ELR (cell line): ENCODE results near the gene PFKFB2.
A peak's percentile ranks its signal among the peaks of the same experiment; 100 is the strongest.

Source experiments
- DNase-seq: peaks from one replicate; pipeline ENCODE4 v3.0.0-alpha.2; 2015; ENCODE audit warnings: low read depth

PFKFB2 gene

DNA sequence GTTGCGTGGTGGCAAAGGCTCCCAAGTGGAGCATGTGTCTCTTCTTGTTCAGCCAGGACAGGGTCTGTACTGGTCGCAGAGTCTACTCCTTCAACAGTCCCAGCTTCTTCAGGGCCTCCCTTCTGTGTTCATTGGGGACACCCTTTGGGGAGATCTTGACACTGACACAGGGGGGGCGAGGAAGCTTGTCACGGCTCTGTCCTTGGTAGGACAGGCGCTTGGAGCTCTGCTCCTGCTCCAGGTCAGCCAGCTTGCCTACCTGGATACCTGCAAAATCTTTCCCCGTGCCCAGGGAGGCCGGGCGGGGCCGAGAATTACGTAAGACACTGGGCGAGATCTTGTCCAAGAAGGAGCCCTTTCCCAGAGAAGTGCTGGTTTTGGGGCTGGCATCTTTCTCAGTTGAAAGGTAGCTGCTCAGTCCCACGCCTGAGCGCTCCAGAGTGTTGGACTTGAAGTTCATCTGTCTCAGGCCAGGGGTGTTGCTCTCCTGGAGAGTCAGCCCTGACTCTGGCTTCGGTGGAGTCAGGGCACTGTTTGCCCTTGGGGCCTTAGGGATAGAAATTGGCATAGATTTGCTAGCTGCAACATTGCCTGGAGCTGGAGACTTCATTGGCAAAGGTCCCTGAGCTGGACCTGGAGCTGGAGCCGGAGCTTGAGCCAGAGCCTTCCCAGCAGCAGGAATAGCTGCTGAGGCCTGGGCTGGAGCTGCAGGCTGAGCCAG lies 31.0 kb upstream of the PFKFB2 start:
- no peak for DNase-seq

DNA sequence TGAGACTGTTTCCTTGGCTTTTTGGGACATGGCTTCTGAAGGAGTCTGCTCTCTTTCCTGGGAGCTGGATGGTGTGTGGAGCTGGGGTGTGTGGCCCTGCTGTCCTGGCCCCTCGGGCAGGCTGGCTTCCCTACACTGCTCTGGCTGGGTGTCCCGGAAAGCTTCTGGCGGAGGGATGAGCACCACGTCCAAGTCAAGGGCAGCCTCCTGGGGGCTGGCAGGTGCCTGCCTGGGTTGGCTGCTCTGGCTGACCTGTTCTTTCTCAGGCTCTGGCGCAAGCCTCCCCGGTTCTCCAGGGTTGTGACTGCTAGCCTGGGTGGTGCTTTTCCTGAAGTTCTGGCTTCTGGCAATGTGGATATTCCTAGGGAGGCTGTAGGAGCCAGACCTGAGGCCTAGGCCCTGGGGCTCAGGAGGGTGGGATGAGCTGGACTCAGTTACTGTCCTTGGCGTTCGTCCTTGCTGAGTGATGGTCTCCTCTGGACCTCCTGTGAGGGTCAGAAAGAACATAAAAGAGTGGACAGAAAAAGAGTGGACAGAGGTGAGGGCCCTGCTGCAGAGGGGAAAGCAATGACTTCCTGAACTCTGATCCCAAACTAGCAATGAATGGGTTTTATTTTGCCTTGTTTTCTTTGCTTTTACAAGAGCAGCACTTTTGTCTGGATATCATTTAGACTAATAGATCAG lies 29.9 kb upstream of the PFKFB2 start:
- no peak for DNase-seq

DNA sequence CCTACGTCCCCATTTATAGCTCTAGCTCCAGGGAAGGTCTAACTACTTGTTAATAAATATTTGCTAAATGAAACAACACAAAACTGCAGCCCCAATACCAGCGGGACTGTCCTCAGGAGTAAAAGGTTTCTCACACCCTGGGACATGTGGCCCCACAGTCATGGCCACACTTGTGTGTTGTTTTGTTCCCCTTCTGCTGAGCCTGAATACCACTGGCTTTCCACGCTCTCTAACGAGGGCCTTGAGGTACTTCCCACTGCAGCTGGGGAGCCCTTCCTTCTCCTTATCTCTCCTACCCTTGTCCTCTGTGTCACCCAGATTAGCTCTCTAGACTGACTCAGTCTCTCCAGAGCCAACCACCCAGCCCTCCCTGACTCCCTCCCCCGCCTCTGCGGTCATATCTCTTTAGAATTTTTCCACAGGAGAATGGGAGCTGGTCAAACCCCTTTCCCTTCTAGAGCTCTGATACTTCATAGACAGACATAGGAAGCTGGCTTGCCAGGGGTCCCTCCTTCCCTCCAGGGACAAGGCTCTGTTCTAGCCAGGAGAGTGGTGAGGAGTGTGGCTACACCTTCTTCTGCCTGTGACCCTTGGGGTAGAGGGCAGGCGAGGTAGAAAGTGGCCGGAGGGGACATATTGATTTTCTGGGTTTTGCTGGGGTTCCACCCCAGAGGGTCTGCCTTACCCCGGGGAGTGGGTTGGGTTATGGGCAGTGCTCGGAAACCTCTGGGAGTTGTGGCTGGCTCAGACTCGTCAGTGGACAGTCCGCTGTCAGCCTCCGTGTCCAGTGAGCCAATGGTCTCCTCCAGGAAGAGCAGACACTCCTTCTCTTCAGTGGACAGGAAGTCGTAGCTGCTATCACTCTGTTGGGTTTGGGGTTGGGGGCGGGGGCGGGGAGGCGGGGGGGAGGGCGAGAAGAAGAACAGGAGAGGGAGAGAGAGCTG lies 28.6 kb upstream of the PFKFB2 start:
- no peak for DNase-seq

DNA sequence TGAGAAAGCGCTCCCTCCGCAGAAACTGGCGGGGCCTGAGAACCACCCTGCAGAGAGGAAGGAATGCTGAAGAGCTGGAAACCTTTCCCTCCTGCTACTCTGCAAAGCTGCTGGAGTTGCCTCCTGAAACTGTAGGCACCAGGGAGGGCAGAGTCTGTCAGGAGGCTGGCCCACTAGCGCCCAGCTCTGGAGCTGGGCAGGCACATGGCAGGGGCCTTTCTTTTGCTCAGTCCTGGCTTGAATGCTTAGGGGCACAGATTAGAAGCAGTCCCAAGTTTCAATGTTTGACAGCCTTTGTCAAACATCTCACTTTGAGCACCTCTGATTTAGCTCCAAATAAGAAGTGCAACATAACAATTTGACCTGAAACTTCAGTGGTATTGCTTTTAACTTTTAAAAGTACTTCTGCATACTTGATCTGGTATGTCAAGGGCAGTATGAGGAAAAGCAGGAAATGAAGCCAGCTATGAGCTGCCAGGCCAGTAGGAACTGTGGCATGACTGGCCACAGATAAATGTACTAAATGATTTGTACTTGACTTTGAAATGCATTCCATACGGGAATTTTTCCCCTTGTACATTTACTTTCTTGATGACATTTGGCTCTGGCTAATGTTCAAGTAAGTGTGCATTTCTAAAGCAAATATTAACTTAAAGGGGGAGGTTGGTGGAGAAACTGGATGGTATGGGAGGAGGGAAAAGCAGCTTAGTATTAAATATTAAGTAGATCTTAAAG lies 27.8 kb upstream of the PFKFB2 start:
- peak; percentile 61 for DNase-seq

DNA sequence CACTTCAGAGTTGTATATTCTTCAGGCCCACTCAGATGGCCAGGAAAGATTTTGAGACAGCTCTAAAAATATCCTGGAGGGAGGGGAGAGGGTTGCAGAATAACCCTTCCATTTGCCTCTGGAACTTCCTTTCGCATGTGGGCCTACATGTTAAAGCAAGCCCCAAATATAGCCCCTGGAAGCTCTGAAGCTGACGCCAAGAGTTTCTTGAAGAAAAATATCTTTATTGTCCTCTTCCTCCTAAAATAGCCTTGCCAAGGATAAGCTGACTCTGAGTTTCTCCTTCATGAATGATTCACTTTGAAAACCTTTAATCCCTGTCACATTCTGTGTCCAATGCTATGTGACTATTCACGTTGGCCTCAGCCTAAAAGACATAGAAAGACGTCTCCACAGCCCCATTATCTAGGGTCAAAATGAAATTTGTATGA lies 27.0 kb upstream of the PFKFB2 start:
- DNase-seq, result peak; percentile 57

DNA sequence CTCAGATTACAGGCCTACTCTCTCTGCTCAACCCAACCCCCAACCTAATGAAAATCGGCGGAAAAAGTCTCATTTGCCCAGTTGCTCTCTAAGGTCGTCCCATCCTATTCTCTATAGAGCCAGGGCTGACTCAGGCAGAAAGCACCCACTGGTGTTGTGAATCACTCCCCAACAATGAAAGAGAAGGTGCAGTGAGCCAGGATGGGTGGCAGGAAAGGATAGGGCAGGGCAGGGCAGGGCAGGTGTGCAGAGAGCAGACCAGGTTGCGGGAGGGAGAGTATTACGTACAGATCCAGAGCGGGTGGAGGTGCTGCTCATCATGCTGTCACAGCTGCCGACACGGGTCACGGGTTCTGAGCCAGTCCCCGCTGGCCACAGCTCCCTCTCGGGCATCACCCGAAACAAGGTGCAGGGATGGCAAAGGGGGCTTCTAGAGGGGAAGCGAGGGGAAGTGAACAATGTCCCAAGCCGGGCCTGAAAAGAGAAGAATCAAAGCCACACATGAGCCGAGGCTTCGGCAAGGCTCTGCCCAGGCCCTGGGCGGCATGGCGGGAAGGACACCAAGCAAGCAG lies 25.8 kb upstream of the PFKFB2 start:
- peak; percentile 92 for DNase-seq

DNA sequence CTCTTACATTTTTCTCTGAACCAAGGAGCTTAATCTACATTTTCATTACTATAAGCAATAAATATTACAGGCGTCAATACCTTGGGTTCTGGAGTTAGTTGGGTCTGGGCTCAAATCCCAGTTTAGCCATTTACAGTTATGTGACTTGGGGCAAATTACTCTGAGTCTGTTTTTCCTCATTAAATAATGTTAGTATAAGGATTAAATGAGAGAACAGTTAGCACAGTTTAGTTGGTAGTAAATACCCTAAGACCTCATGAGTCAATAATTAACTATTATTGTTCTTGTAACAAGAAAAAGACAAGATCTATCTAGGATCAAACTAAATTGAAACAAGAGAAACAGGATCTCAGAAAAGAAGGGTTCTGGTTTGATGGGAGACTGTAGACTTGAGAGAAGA lies 25.2 kb upstream of the PFKFB2 start:
- no peak for DNase-seq

DNA sequence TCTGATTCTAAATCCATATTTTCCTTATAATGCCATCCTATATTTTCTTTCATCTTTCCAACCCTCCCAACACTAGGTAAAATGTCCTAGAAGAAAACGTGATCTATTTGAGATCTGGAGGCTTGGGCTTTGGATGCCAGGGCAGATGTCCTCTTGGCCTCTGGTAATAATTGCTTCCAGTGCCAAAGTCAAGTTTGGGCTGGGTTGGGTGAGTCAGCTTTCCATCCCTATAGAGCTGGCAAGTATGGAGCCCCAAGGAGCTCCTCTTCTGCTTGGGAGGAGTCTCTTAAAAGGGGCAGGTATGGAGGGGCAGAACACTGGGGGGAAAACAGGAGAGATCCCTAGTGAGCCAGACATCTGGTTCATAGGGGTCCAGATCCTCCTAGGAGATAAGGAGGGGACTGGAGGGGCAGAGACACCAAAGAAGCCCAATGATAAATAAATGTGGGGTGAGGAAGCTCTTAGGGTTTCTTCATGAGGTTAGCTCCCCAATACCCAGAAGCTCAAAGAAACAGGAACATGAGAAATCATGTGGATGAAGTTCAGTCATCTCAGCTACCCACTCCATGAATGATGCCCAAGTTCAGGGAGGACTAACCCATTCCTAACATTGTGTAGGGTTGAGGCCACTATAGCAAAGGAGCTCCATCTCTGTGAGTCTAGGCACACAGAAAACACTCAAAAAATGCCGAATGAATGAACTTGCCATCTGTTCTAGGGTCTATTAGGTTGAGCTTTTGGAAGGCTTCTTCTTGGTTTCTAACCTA lies 24.0 kb upstream of the PFKFB2 start:
- DNase-seq, result no peak

DNA sequence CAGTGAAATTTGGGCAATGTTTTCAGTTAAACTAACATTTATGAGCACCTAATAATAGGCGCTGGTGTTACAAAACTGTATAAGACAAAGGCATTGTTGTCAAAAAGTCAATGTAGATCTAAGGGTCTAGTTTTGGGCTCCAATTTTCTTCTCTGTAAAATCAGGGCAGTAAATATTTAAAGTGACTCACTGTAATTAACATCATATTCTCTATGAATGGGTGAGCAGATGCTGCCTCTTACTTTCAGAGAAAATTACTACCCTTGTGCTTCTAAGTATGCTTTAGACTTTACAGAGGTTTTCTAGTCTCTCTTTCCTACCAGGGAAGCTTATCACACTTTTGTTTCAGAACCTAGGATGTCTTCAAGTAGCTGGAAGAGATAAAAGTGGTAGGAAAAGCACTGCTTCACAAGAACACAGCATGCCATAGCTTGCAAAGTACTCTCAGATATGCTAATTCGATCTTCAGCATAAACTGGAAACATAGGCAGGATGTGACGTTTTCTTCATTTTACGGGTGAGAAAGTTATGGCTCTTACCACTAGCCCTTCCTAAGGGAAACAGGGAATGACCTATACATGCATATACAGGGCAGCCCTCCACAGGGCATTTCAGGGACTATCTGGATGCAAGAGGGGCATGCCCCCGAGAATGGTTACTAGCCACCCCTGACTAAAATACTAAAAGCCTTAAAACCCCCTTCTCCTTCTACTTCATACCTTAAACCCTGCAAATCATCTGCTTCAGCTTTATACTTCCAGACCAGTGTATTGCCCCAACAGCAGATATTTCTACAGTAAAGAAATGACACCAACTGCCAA lies 23.2 kb upstream of the PFKFB2 start:
- no peak for DNase-seq

DNA sequence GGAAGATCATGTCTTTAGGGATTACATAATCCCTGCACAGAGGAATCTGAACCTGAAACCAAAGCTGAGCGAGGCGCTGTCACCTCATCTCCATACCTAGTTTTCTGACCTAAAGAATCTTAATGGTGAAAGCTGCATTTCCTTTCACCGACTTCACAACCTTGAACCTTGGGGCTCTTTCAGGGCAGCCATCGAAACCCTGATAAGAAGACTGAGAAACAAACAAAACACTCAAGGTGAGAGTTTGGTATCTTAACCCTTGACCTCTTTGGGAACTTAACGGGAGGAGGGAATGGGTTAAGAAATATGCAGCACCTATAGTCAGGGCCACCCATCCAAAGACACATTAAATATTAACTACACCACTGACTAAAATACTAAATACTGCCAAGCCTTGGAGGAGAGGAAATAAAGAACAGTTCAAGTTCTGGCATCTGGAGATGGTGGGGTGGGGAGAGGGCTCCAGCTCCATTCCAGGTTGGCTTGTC lies 22.5 kb upstream of the PFKFB2 start:
- no peak for DNase-seq

DNA sequence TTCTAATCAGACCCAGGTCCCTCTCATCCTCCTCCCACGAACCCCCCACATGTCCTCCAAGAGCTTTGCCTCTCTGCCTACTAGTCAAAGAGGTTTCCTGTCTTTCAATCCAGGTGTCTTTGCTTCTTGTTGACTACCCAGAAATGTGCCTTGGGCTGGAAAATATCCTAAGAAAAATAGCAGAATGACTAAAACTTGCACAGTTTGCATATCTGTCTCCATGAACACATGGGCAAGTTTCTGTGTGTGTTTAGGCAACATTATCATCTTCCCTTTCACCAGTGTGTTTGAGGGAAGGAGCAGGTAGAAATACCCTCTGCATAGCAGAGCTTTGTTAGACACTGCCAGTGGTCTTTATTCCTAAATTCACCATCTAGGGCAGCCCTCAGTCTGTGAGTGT lies 22.1 kb upstream of the PFKFB2 start:
- no peak for DNase-seq

DNA sequence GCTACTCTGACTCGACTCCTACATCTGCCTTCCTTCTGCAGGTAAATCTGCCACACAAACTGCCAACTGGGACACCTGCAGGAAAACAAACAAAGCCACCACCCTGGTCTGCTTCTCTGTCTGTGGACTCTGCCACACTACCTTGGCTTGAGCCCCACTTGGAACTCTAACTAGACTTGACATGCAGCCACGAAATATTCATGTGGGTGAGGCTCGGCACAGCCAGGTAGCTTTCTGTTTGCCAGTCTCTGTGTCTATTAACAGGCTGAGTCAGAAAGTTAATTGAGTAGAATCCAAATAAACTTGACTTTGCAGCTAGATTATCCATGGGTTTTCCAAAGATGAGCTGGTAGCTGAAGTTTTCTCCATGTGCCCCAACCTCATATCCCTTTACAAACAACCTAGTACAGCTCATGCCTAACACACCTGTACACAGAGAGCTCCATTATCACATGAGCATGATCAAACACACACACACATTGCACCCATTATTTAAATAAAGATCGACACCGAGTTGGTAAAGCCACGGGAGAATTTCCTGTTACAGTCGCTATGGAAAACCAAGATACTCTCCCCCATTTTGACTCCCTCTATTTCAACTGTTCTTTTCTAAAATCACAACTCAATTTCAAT lies 21.3 kb upstream of the PFKFB2 start:
- DNase-seq, result no peak

DNA sequence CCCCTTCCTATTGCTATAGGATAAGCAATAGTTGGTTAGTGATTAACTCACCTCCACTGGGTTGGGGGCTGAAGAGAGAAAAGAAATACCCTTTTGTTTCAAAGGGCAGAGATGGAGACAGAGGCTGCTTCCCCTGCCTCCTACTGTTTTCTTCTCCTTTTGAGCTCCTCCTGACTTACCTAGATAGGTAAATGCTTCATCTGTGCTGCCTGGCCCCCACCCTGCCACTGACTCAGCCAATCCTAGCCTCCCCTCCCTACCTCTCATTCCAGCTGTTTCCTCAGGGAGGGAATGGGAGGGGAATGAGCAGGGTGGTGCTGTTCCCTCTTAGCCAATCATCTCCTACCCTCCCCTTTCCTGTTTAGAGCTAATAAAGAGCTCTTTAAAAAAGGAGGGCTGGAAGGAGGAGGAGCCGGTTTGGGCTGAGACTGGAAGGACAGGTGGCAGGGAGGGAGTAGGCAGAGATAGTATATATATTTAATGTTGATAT lies 20.5 kb upstream of the PFKFB2 start, which contains the start of gene C1orf116:
Gene C1orf116 (minus strand): TSS at position 229 of the 490 bp plus-strand sequence. CDS start 5,158 bp downstream, outside the sequence.
- DNase-seq, result peak; percentile 21

DNA sequence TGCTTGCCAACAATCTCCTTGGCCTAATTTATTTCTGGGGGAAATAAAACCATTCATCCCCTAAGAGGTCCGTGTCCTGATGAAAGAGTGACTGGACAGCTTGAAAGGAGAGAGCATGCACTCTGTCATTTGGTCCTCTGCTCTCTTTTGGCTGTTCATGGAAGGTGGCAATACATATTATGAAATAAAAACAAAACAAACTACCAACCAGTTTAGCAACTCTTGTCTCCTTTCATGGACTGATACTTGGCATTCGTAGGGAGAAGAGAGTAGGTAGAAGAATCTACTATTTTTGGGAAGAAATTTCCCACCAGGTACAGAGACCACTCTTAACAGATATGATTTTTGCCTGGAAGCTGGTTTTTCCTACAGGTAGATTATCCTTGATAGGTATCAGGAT lies 19.8 kb upstream of the PFKFB2 start:
- DNase-seq, result no peak

DNA sequence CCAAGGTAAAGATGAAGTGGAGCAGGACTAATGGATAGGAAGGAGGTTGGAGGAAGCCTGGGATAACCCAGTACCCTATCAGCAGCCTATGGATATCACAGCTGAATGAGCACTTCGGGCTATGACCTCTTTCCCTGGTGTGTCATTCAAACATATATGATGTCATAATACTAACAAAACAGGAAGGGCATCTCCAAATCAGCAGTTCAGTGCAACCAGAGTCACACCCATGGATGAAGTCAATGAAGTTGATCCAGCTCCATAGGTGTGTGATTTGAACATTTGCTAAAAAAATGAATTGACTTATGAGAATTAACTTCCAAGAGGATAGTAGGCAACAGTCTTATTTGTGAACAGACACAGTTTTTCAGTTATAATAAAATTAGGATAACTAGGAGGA lies 18.9 kb upstream of the PFKFB2 start:
- peak; percentile 38 for DNase-seq

DNA sequence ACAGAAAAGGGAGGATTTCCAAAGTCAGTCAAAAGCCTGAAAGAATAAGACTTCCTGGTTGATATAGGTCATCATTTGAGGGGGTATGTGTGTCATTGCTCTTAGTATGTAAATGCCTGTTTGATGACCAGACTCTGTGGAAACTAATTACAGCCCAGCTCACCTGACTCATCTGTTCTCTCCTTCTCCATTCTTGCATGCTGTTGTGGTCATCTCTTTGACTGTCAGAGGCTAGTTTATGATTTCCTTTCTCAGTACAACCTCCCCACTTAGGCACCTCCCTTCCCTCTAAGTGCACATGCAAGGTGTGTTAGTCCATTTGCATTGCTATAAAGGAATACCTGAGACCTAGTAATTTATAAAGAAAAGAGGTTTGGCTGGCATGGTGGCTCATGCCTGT lies 18.1 kb upstream of the PFKFB2 start:
- peak; percentile 95 for DNase-seq

DNA sequence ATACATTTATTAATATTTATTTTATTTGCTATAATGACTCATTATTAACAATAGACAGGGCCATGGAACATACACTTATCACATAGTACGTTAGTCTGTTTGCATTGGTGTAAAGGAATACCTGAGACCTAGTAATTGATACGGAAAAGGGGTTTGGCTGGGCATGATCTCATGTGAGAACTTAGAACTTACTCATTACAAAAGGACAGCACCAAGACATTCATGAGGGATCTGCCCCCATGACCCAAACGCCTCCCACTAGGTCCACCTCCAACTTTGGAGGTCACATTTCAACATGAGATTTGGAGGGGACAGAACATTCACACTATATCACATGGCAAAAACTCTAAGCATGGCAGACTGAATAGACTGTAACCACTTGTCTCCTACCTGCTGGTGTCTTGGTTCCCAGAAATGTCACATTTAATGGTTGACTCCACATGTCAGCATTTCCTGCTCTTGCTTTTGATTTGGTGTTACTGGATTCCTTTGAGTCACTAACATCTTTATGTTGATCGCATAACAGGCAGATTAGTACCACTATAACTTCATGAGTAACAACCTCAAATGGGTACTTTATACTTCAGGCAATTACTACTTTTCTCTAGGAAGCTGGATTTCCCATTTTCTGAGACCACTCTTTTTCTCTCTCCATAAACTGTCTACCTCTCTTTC lies 17.1 kb upstream of the PFKFB2 start:
- peak; percentile 71 for DNase-seq

DNA sequence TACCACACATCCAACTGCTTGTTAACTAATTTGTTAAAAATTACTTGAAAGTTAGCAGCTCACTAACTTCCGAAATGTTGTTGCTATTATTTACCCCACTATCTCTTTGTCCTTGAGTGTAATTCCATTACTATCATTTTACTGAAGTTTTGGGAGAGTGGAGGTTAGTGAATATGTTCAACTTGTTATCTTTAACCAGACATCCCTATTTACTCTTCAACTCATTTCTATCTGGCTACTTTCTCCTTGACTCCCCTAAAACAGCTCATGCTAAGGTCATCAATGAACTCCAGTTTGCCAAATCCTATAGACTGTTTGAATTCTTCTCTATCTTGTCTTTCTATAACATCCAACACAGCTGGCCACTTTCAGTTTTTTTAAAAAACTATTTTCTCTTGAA lies 16.2 kb upstream of the PFKFB2 start:
- DNase-seq, result no peak
